Measurements from ENCODE around the gene RNF8. TPM values are rescaled to one million over a fixed set of nuclear protein-coding genes. Genes with fewer than 3 reads are reported as not detected.
"Not testable (repeated sequence)": the region's sequence is repeated elsewhere in the genome, so short reads cannot be mapped to it uniquely, and the experiment has no call there.

The RNF8 gene
- total and polyA plus RNA-seq, 7 donors, result 9.4 to 28.5 (median 12.7) TPM

- Histone ChIP-seq H3K27me3 (ENCODE audit: insufficient read depth in 3 of 3, low read length in 2 of 3) (no peaks in the 10 kb centered on the region), H3K9me3 (no peaks in the 10 kb centered on the region), H3K27ac (no peak overlapping the region), H3K36me3 (ENCODE audit: insufficient read depth in 1 of 2, low read depth in 1 of 2) (peaks cover 5 to 17% of the 10 kb centered on the region in 2 donors), H3K4me3 (no peak overlapping the region), H3K4me1 (no peaks in the 10 kb centered on the region)
- TF ChIP-seq, protein P1, sequence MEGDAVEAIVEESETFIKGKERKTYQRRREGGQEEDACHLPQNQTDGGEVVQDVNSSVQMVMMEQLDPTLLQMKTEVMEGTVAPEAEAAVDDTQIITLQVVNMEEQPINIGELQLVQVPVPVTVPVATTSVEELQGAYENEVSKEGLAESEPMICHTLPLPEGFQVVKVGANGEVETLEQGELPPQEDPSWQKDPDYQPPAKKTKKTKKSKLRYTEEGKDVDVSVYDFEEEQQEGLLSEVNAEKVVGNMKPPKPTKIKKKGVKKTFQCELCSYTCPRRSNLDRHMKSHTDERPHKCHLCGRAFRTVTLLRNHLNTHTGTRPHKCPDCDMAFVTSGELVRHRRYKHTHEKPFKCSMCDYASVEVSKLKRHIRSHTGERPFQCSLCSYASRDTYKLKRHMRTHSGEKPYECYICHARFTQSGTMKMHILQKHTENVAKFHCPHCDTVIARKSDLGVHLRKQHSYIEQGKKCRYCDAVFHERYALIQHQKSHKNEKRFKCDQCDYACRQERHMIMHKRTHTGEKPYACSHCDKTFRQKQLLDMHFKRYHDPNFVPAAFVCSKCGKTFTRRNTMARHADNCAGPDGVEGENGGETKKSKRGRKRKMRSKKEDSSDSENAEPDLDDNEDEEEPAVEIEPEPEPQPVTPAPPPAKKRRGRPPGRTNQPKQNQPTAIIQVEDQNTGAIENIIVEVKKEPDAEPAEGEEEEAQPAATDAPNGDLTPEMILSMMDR (IDR thresholded peaks at IDR 0.05), result no peak
- WGBS, 3 donors, result 76 to 84% (median 80%) methylated on average over 4 of the region's 4 CpGs
- intact Hi-C loops (cut with DNase I), result no loop called here
- no peak for ATAC-seq
- DNase-seq, result no peak
Observed at GRCh38 chr6:37396571-37397180, 42.9 kb downstream of the RNF8 start.

GRCh38 chr6:37399131-37399530 lies 45.3 kb downstream of the RNF8 start:
- no peak for ATAC-seq
- DNase-seq, result no peak
- intact Hi-C loops (cut with DNase I), result no loop called here
- TF ChIP-seq, protein P1 (IDR thresholded peaks at IDR 0.05), result no peak
- H3K4me3 ChIP-seq, result no peak overlapping the region
- no peaks in the 10 kb centered on the region for H3K27me3 ChIP-seq (ENCODE audit: insufficient read depth in 3 of 3, low read length in 2 of 3)
- H3K4me1 ChIP-seq, result no peaks in the 10 kb centered on the region
- H3K9me3 ChIP-seq, result no peaks in the 10 kb centered on the region
- H3K36me3 ChIP-seq (ENCODE audit: insufficient read depth in 1 of 2, low read depth in 1 of 2), result no peaks in the 10 kb centered on the region
- H3K27ac ChIP-seq, result no peak overlapping the region

DNA sequence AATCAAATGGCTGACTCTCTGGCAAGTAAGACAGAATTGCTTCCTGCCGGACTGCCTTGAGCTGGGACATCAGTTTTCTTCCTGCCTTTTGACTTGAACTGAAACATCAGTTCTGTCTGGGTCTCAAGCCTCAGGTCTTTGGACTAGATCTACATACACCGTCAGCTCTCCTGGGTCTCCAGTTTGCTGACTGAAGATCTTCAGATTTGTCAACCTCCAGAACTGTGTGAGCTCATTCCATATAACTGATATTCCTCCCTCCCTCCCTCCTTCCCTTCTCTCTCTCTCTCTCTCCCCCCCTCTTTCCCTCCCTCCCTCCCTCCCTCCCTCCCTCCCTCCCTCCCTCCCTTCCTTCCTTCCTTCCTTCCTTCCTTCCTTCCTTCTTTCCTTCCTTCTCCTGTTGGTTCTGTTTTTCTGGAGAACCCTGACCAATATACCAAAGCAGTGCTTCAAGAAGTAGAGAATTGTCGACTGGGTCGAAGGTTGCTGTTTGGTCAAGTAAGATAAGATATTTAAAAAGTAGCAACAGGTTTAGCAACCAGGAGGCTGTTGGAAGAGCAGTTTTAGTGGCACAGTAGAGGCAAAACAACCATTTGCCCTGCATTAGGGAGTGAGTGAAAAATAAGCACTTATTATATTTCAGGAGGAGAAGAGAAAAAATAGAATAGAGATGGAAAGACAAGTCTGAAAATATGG lies 46.2 kb downstream of the RNF8 start:
- no peak overlapping the region for H3K4me3 ChIP-seq
- WGBS, 3 donors, result 54 to 76% (median 64%) methylated on average over 4 of the region's 4 CpGs
- TF ChIP-seq, protein P1 (IDR thresholded peaks at IDR 0.05), result no peak
- no peaks in the 10 kb centered on the region for H3K4me1 ChIP-seq
- DNase-seq (no peak), ATAC-seq (no peak)
- intact Hi-C loops (cut with DNase I), result no loop called here
- H3K9me3 ChIP-seq, result no peaks in the 10 kb centered on the region
- no peak overlapping the region for H3K27ac ChIP-seq
- no peaks in the 10 kb centered on the region for H3K27me3 ChIP-seq (ENCODE audit: insufficient read depth in 3 of 3, low read length in 2 of 3)
- no peaks in the 10 kb centered on the region for H3K36me3 ChIP-seq (ENCODE audit: insufficient read depth in 1 of 2, low read depth in 1 of 2)

DNA sequence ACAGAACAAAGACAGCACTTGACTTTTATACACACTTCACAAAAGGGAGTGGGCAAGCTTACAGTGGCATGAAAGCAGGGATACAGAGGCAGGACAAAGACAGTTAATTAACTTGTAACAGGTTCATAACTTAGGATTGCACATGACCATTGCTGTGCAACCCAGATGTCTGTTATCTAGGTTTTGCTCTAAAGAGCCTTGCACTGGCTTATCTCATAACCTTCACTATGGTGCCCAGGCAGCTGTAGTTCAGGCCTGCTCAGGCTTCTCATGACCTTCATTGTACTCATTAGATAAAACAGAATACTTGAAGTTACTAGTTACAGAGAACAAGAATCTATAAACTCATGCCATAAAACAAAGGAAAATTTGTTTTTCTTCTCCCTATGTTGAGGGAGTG lies 47.9 kb downstream of the RNF8 start:
- not testable (repeated sequence) for ATAC-seq, H3K27ac ChIP-seq

DNA sequence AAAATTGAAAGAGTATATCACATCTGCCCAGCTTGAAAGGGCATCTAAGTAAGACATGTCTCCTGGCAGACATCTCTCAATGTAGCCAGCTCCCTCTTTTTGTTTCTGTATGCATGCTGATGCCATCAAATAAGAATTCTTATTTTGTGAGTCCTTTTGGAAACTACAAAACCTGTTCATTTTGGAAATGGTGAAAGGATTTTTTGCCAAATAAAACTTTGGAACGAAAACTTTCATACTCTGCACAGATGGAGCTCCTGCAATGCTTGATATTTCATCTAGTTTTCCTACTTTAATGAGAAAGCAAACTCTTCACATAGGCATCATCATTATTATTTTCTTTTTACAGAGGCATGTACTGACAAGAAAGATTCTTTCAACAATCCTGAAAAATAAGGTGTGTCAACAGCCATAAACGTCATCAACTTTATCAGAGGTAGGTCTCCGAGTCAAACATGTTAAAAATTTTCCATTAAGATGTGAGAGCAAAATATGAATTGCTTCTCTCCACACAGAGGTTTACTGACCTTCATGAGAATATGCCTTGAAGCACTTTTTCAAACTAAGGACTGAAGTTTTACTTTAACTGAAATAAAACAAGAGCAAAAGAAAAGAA lies 53.1 kb downstream of the RNF8 start:
- H3K4me3 ChIP-seq, result no peak overlapping the region
- DNase-seq (no peak), ATAC-seq (no peak)
- no peaks in the 10 kb centered on the region for H3K36me3 ChIP-seq (ENCODE audit: insufficient read depth in 1 of 2, low read depth in 1 of 2)
- intact Hi-C loops (cut with DNase I), result no loop called here
- no peaks in the 10 kb centered on the region for H3K4me1 ChIP-seq
- TF ChIP-seq, protein P1 (IDR thresholded peaks at IDR 0.05), result no peak
- no peaks in the 10 kb centered on the region for H3K9me3 ChIP-seq
- 58 to 72% (median 64%) methylated on average over 3 of the region's 3 CpGs for WGBS, 3 donors
- peaks cover 0 to 2% (median 0%) of the 10 kb centered on the region in 3 donors for H3K27me3 ChIP-seq (ENCODE audit: insufficient read depth in 3 of 3, low read length in 2 of 3)
- H3K27ac ChIP-seq, result no peak overlapping the region

More for the DNA sequence above, 47.9 kb downstream of the RNF8 start:
- intact Hi-C loops (cut with DNase I); H3K4me1 ChIP-seq; DNase-seq; H3K27me3 ChIP-seq (ENCODE audit: insufficient read depth in 3 of 3, low read length in 2 of 3); H3K4me3 ChIP-seq; H3K36me3 ChIP-seq (ENCODE audit: insufficient read depth in 1 of 2, low read depth in 1 of 2); H3K9me3 ChIP-seq: not testable (repeated sequence)

Data from psoas muscle (tissue), 8 donors.